Spleen (tissue), 11 donors: ENCODE data around the gene GRM8. TPM values are rescaled to one million over a fixed set of nuclear protein-coding genes. Genes with fewer than 3 reads are reported as not detected.

ENCODE experiments used
- DNase-seq: peaks from one replicate; pipeline ENCODE4 v3.0.0-alpha.2; 2020
- H3K27ac ChIP-seq, 8 donors: fragments of 200-600 bp; sonication (generic) in 7 of 8; 1 replicate in 4 of 8; 2 replicates in 4 of 8; pipeline versions ENCODE4 v1.5.0 to v1.8.0; 2016 to 2021; ENCODE audit warnings: inconsistent platforms in 4 of 8, mild to moderate bottlenecking in 4 of 8, moderate library complexity in 1 of 8
- H3K27me3 ChIP-seq, 7 donors: fragments of 200-600 bp; sonication (generic) in 6 of 7; replicated peaks in 1 of 7; 1 replicate in 4 of 7; 2 replicates in 3 of 7; pipeline versions ENCODE4 v1.5.0 to v1.8.0; 2016 to 2021; ENCODE audit warnings: inconsistent platforms in 3 of 7, mild to moderate bottlenecking in 1 of 7
- H3K36me3 ChIP-seq, 6 donors: fragments of 200-600 bp; sonication (generic) in 5 of 6; 1 replicate in 4 of 6; 2 replicates in 2 of 6; pipeline versions ENCODE4 v1.5.0 to v1.8.0; 2016 to 2021; ENCODE audit warnings: inconsistent platforms in 2 of 6
- H3K4me1 ChIP-seq, 6 donors: fragments of 200-600 bp; sonication (generic) in 5 of 6; 1 replicate in 3 of 6; 2 replicates in 3 of 6; pipeline versions ENCODE4 v1.5.0 to v1.8.0; 2016 to 2021; ENCODE audit warnings: inconsistent platforms in 3 of 6
- H3K4me3 ChIP-seq, 8 donors: fragments of 200-600 bp; sonication (generic) in 7 of 8; 1 replicate in 4 of 8; 2 replicates in 4 of 8; pipeline versions ENCODE4 v1.5.0 to v1.8.0; 2016 to 2021; ENCODE audit warnings: inconsistent platforms in 4 of 8, mild to moderate bottlenecking in 4 of 8, moderate library complexity in 2 of 8
- H3K9me3 ChIP-seq, 8 donors: fragments of 200-600 bp; sonication (generic) in 7 of 8; 1 replicate in 4 of 8; 2 replicates in 4 of 8; pipeline versions ENCODE4 v1.5.0 to v1.8.0; 2016 to 2021; ENCODE audit warnings: inconsistent platforms in 4 of 8
- CTCF ChIP-seq, 11 experiments: fragments of 200-600 bp in 7 of 11; fragments of 450-650 bp in 4 of 11; sonication (generic) in 4 of 11; IDR thresholded peaks in 8 of 11; conservative IDR thresholded peaks in 3 of 11; 1 replicate in 7 of 11; 2 replicates in 4 of 11; pipeline versions ENCODE4 v1.4.0 to v1.8.0; 2016 to 2021; ENCODE audit warnings: antibody characterized with exemption in 11 of 11, inconsistent platforms in 4 of 11, mild to moderate bottlenecking in 1 of 11
- POLR2A ChIP-seq, 3 donors: fragments of 450-650 bp; IDR thresholded peaks; one replicate each; pipeline ENCODE4 v1.5.1; 2017; ENCODE audit warnings: antibody characterized with exemption in 3 of 3, mild to moderate bottlenecking in 1 of 3
- POLR2AphosphoS5 ChIP-seq, 3 donors: sonication (generic); formaldehyde crosslinking; IDR thresholded peaks; one replicate each; pipeline ENCODE4 v1.5.1; 2017; ENCODE audit warnings: antibody characterized with exemption in 3 of 3
- whole genome bisulfite sequencing, 5 donors: extraction: QIAGEN DNeasy Blood & Tissue Kit in 3 of 5; methylation state at CpG; one replicate each; pipeline versions ENCODE4 v1.1.5 to v1.1.7; 2013 to 2018; 5-methylcytosine and 5-hydroxymethylcytosine counted together
- intact Hi-C: fragments of 100-400 bp; cut with DNase I; formaldehyde crosslinking; loops from one replicate; pipeline ENCODE4 v1.15.0; 2023; ENCODE audit warnings: low total_unique reads
- polyA plus RNA-seq, 3 donors: library from polyadenylated mRNA; stranded (reverse); fragments of 200-250 nt; gene quantifications; one replicate each; pipeline ENCODE4 v1.2.1, GENCODE V29; 2013
- total RNA-seq, 7 donors: library from RNA; depleted of rRNA in 3 of 7; stranded (reverse); fragments of >200 nt in 3 of 7; fragmentation: NEBNext Ultra II Directional in 4 of 7; extraction: Animal tissue kit (Norgen Biotek cat#: 25700) in 4 of 7; gene quantifications; one replicate each; pipeline versions ENCODE4 v1.1.0 to v1.2.1, GENCODE V29; 2016 to 2021
- donor health status: healthy with polysubstance abuse.
- donor health status: DM: no; HTN: no; CAD: no; lungs with moderate emphysema.
- donor health status: DM: no; HTN: no; CAD: no.
- donor health status: Bipolar disorder and iron deficiency.
- donor health status: healthy.
- donor health status: DM: no; HTN: no; CAD: no.
- donor health status: DM: yes; HTN: yes; CAD: no.

The GRM8 gene
- total and polyA plus RNA-seq, 10 donors = 0.30 to 0.60 TPM; not detected in 8

GRCh38 chr7:127154101-127154500 is 98.6 kb downstream of the GRM8 start:
- Histone ChIP-seq H3K36me3 (no peaks in the 10 kb centered on the region), H3K9me3 (no peaks in the 10 kb centered on the region), H3K4me1 (no peaks in the 10 kb centered on the region), H3K27ac (no peak overlapping the region), H3K4me3 (no peak overlapping the region), H3K27me3 (peaks cover 0 to 4% (median 0%) of the 10 kb centered on the region in 7 donors)
- TF ChIP-seq POLR2AphosphoS5 (IDR thresholded peaks at IDR 0.05) (no peak), CTCF (IDR thresholded peaks at IDR 0.05 in 8 of 11, conservative IDR thresholded peaks at IDR 0.05 in 3 of 11) (no peak), POLR2A (IDR thresholded peaks at IDR 0.05) (no peak)
- 59 to 69% (median 63%) methylated on average over 3 of the region's 3 CpGs for WGBS, 5 donors
- no peak for DNase-seq
- intact Hi-C loops = no loop called here

GRCh38 chr7:127153315-127153714 is 99.4 kb downstream of the GRM8 start:
- H3K27ac ChIP-seq = no peak overlapping the region
- intact Hi-C loops = no loop called here
- WGBS, 5 donors = 84 to 90% (median 87%) methylated on average over 3 of the region's 3 CpGs
- no peak overlapping the region for H3K4me3 ChIP-seq
- DNase-seq = no peak
- H3K27me3 ChIP-seq = peaks cover 0 to 4% (median 0%) of the 10 kb centered on the region in 7 donors
- H3K4me1 ChIP-seq = no peaks in the 10 kb centered on the region
- no peaks in the 10 kb centered on the region for H3K36me3 ChIP-seq
- no peak for TF ChIP-seq POLR2A (IDR thresholded peaks at IDR 0.05)
- no peak for TF ChIP-seq CTCF (IDR thresholded peaks at IDR 0.05 in 8 of 11, conservative IDR thresholded peaks at IDR 0.05 in 3 of 11)
- no peak for TF ChIP-seq POLR2AphosphoS5 (IDR thresholded peaks at IDR 0.05)
- no peaks in the 10 kb centered on the region for H3K9me3 ChIP-seq

GRCh38 chr7:127152423-127152822 is 100.3 kb downstream of the GRM8 start:
- intact Hi-C loops = no loop called here
- TF ChIP-seq POLR2A (IDR thresholded peaks at IDR 0.05) (no peak), POLR2AphosphoS5 (IDR thresholded peaks at IDR 0.05) (no peak), CTCF (IDR thresholded peaks at IDR 0.05 in 8 of 11, conservative IDR thresholded peaks at IDR 0.05 in 3 of 11) (no peak)
- Histone ChIP-seq H3K36me3 (no peaks in the 10 kb centered on the region), H3K4me3 (no peak overlapping the region), H3K27me3 (peaks cover 0 to 4% (median 0%) of the 10 kb centered on the region in 7 donors), H3K27ac (no peak overlapping the region), H3K9me3 (no peaks in the 10 kb centered on the region), H3K4me1 (no peaks in the 10 kb centered on the region)
- no peak for DNase-seq

GRCh38 chr7:127151379-127151778 is 101.4 kb downstream of the GRM8 start:
- intact Hi-C loops = no loop called here
- no peaks in the 10 kb centered on the region for H3K4me1 ChIP-seq
- no peaks in the 10 kb centered on the region for H3K36me3 ChIP-seq
- 82 to 90% (median 88%) methylated on average over 8 of the region's 8 CpGs for WGBS, 5 donors
- no peak overlapping the region for H3K4me3 ChIP-seq
- H3K9me3 ChIP-seq = no peaks in the 10 kb centered on the region
- no peak overlapping the region for H3K27ac ChIP-seq
- H3K27me3 ChIP-seq = peaks cover 0 to 4% (median 0%) of the 10 kb centered on the region in 7 donors
- TF ChIP-seq POLR2AphosphoS5 (IDR thresholded peaks at IDR 0.05) (no peak), POLR2A (IDR thresholded peaks at IDR 0.05) (no peak), CTCF (IDR thresholded peaks at IDR 0.05 in 8 of 11, conservative IDR thresholded peaks at IDR 0.05 in 3 of 11) (no peak)
- DNase-seq = no peak
